Osteoblast (primary cell): Measurements from ENCODE around the gene ZC3H18. TPM values are rescaled to one million over a fixed set of nuclear protein-coding genes. Genes with fewer than 3 reads are reported as not detected.
A peak's percentile ranks its signal among the peaks of the same experiment; 100 is the strongest.

Source experiments
- DNase-seq: peaks from one replicate; pipeline ENCODE4 v3.0.0; 2011; ENCODE audit warnings: low spot score, mixed read lengths; ENCODE audit not compliant: insufficient read length; ENCODE audit errors: missing footprints
- H2AFZ ChIP-seq: 2 replicates; pipeline ENCODE4 v1.6.0; 2011; ENCODE audit warnings: mild to moderate bottlenecking, low read length
- H3K27ac ChIP-seq: 2 replicates; pipeline ENCODE4 v1.5.1; 2011; ENCODE audit warnings: mild to moderate bottlenecking, low read depth, low read length, moderate library complexity
- H3K27me3 ChIP-seq: 2 replicates; pipeline ENCODE4 v1.6.0; 2012; ENCODE audit warnings: mild to moderate bottlenecking, control low read depth, inconsistent platforms, low read length, moderate library complexity; ENCODE audit not compliant: insufficient read depth
- H3K36me3 ChIP-seq: 2 replicates; pipeline ENCODE4 v1.5.1; 2011; ENCODE audit warnings: mild to moderate bottlenecking, low read length, control low read depth, moderate library complexity; ENCODE audit not compliant: insufficient read depth
- H3K4me1 ChIP-seq: 2 replicates; pipeline ENCODE4 v1.5.1; 2011; ENCODE audit warnings: mild to moderate bottlenecking, low read length, control low read depth, moderate library complexity; ENCODE audit not compliant: insufficient read depth
- H3K4me2 ChIP-seq: 2 replicates; pipeline ENCODE4 v1.6.0; 2011; ENCODE audit warnings: mild to moderate bottlenecking, low read length; ENCODE audit not compliant: insufficient read depth
- H3K4me3 ChIP-seq: fragments of 200-600 bp; sonication (generic); 3 replicates; pipeline ENCODE4 v1.5.1; 2012; ENCODE audit warnings: mild to moderate bottlenecking, low read length, inconsistent platforms; ENCODE audit not compliant: insufficient read depth
- H3K79me2 ChIP-seq: 2 replicates; pipeline ENCODE4 v1.6.0; 2012; ENCODE audit warnings: mild to moderate bottlenecking, low read length, control low read depth, inconsistent platforms; ENCODE audit not compliant: insufficient read depth
- H3K9me3 ChIP-seq: 2 replicates; pipeline ENCODE4 v1.5.1; 2011; ENCODE audit warnings: low read depth, low read length, control low read depth
- H4K20me1 ChIP-seq: 2 replicates; pipeline ENCODE4 v1.6.0; 2012; ENCODE audit warnings: mild to moderate bottlenecking, low read length, control low read depth; ENCODE audit not compliant: insufficient read depth
- CTCF ChIP-seq: IDR thresholded peaks from 2 replicates; pipeline ENCODE4 v1.5.1; 2011; ENCODE audit warnings: mild to moderate bottlenecking, low read depth, low read length, moderate library complexity; ENCODE audit errors: extremely low read depth
- total RNA-seq: library from RNA; depleted of rRNA; stranded (reverse); fragments of >200 nt; gene quantifications from 2 replicates; pipeline ENCODE4 v1.2.3, GENCODE V29; 2012

ZC3H18 gene
- total RNA-seq, 1 donor = 10.9 TPM

DNA sequence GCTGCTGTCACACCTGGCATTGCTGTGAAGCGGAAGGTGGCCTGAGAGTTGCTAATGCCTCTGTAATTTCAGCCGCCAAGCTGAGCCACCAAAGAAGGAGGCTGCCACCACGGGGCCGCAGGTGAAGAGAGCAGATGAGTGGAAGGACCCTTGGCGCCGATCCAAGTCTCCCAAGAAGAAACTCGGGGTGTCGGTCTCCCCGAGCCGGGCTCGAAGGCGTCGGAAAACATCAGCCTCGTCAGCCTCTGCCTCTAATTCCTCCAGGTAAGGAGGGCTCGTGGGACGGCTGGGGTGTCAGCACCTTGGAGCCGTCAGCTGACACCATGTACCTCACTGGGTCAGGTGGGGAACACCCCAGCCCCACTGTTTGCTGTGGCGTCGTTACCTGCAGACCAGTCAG is 51.9 kb downstream of the ZC3H18 start:
- DNase-seq = no peak
- H3K4me3 ChIP-seq = no peak overlapping the region
- no peak overlapping the region for H3K27ac ChIP-seq
- H3K4me1 ChIP-seq = no peaks in the 10 kb centered on the region
- H3K9me3 ChIP-seq = no peaks in the 10 kb centered on the region
- H4K20me1 ChIP-seq = peaks cover 13% of the 10 kb centered on the region
- H3K36me3 ChIP-seq = peaks cover 35% of the 10 kb centered on the region
- H2AFZ ChIP-seq = no peak overlapping the region
- peaks cover 25% of the 10 kb centered on the region for H3K79me2 ChIP-seq
- no peak for TF ChIP-seq CTCF
- no peaks in the 10 kb centered on the region for H3K27me3 ChIP-seq
- no peak overlapping the region for H3K4me2 ChIP-seq

GRCh38 chr16:88622866-88623265 is 52.7 kb downstream of the ZC3H18 start:
- H4K20me1 ChIP-seq = peaks cover 10% of the 10 kb centered on the region
- no peak overlapping the region for H2AFZ ChIP-seq
- peaks cover 40% of the 10 kb centered on the region for H3K36me3 ChIP-seq
- H3K4me1 ChIP-seq = no peaks in the 10 kb centered on the region
- no peaks in the 10 kb centered on the region for H3K27me3 ChIP-seq
- no peak overlapping the region for H3K4me2 ChIP-seq
- no peaks in the 10 kb centered on the region for H3K9me3 ChIP-seq
- TF ChIP-seq CTCF = no peak
- H3K4me3 ChIP-seq = no peak overlapping the region
- H3K27ac ChIP-seq = no peak overlapping the region
- H3K79me2 ChIP-seq = peaks cover 20% of the 10 kb centered on the region
- DNase-seq = no peak

GRCh38 chr16:88623858-88624257 is 53.7 kb downstream of the ZC3H18 start:
- H3K27me3 ChIP-seq = no peaks in the 10 kb centered on the region
- peaks cover 12% of the 10 kb centered on the region for H3K79me2 ChIP-seq
- no peaks in the 10 kb centered on the region for H3K9me3 ChIP-seq
- TF ChIP-seq CTCF = no peak
- DNase-seq = peak; percentile 68
- no peak overlapping the region for H3K4me2 ChIP-seq
- H4K20me1 ChIP-seq = peaks cover 6% of the 10 kb centered on the region
- no peak overlapping the region for H3K27ac ChIP-seq
- H3K4me3 ChIP-seq = no peak overlapping the region
- no peaks in the 10 kb centered on the region for H3K4me1 ChIP-seq
- no peak overlapping the region for H2AFZ ChIP-seq
- H3K36me3 ChIP-seq = peaks cover 48% of the 10 kb centered on the region

GRCh38 chr16:88624481-88624880 is 54.3 kb downstream of the ZC3H18 start:
- Histone ChIP-seq H3K4me3 (no peak overlapping the region), H3K4me1 (no peaks in the 10 kb centered on the region), H3K79me2 (peaks cover 7% of the 10 kb centered on the region), H3K27me3 (no peaks in the 10 kb centered on the region), H3K27ac (no peak overlapping the region), H3K36me3 (peaks cover 50% of the 10 kb centered on the region), H2AFZ (no peak overlapping the region), H3K4me2 (no peak overlapping the region), H3K9me3 (no peaks in the 10 kb centered on the region), H4K20me1 (peaks cover 6% of the 10 kb centered on the region)
- DNase-seq = peak; percentile 80
- TF ChIP-seq CTCF = no peak
